ENCODE data around the gene C4orf50.
A peak's percentile ranks its signal among the peaks of the same experiment; 100 is the strongest.

The C4orf50 gene

GRCh38 chr4:6018331-6018730 lies at the start of gene C4orf50:
C4orf50 (minus strand) TSS chr4:6018431.
- Mint-ChIP-seq H3K27me3 (peaks cover 5% of the 10 kb centered on the region), H3K36me3 (no peaks in the 10 kb centered on the region), H3K4me1 (no peaks in the 10 kb centered on the region), H3K9me3 (no peaks in the 10 kb centered on the region), H3K4me3 (no peak within 1 kb of the TSS), H3K27ac (no peak within 1 kb of the TSS)

DNA sequence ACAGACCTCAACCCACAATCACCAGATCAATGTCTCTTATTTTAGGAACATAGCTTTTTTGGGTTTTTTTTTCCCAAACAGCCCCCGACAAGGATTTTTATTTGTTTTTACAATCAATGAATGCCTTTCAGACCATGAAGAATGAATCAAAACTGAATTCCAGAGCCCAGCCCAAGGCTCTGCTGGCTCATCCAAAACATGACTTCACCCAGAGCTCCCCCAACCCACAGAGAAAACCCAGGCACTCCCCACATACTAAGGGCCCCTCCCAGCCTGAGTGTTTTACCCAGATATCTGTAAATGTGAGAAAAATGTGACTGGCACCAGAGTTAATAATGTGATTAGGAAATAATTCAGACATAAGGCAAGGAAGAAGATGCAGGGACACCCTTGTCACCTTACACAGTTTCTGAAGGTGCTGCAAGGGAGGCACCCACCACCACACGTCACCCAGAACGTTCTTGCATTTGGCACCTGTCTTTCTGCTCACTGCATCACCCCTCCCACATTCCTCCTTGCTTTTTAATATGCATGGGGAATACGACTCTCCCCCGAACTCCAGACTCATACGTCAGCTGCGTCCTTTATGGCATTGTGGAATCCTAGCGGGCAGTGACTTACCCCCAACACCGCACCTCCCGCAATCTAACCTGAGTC lies 47.8 kb upstream of the C4orf50 start:
- Mint-ChIP-seq H3K27me3 (no peaks in the 10 kb centered on the region), H3K4me3 (no peak overlapping the region), H3K9me3 (no peaks in the 10 kb centered on the region), H3K36me3 (no peaks in the 10 kb centered on the region), H3K27ac (no peak overlapping the region), H3K4me1 (no peaks in the 10 kb centered on the region)

- no peaks in the 10 kb centered on the region for H3K27me3 Mint-ChIP-seq
- H3K4me3 Mint-ChIP-seq = no peak overlapping the region
- H3K27ac Mint-ChIP-seq = no peak overlapping the region
- no peaks in the 10 kb centered on the region for H3K36me3 Mint-ChIP-seq
- no peaks in the 10 kb centered on the region for H3K4me1 Mint-ChIP-seq
- no peaks in the 10 kb centered on the region for H3K9me3 Mint-ChIP-seq
Measured at GRCh38 chr4:6065166-6065565, 46.9 kb upstream of the C4orf50 start.

- Mint-ChIP-seq H3K27ac (no peak overlapping the region), H3K4me1 (no peaks in the 10 kb centered on the region), H3K9me3 (no peaks in the 10 kb centered on the region), H3K36me3 (no peaks in the 10 kb centered on the region), H3K4me3 (no peak overlapping the region), H3K27me3 (no peaks in the 10 kb centered on the region)
Measured at GRCh38 chr4:6064383-6064782, 46.2 kb upstream of the C4orf50 start.

GRCh38 chr4:6063684-6064083 lies 45.5 kb upstream of the C4orf50 start:
- H3K4me1 Mint-ChIP-seq = no peaks in the 10 kb centered on the region
- peak overlapping the region; percentile 19 for H3K27ac Mint-ChIP-seq
- no peaks in the 10 kb centered on the region for H3K36me3 Mint-ChIP-seq
- no peaks in the 10 kb centered on the region for H3K27me3 Mint-ChIP-seq
- H3K4me3 Mint-ChIP-seq = no peak overlapping the region
- no peaks in the 10 kb centered on the region for H3K9me3 Mint-ChIP-seq

DNA sequence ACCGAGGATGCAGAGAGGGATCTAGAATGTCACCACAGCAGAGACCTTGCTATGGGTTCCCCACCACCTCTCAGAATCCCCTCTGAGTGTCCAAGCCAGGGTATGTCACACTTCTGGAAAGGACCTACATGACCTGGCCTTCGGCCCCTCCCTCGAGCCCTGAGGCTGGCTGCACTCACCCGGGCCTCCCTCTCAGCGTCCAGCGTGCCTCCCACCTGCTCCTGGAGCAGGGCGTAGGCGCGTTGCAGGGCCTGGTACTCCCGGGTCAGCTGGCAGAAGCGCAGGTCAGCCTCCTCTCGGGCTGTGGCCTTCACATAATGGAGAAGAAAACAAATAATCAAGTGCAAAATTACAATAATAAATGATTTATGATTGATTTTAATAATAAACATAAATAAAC lies 43.9 kb upstream of the C4orf50 start:
- no peak overlapping the region for H3K4me3 Mint-ChIP-seq
- peaks cover 2% of the 10 kb centered on the region for H3K36me3 Mint-ChIP-seq
- H3K9me3 Mint-ChIP-seq = no peaks in the 10 kb centered on the region
- no peaks in the 10 kb centered on the region for H3K27me3 Mint-ChIP-seq
- H3K27ac Mint-ChIP-seq = no peak overlapping the region
- no peaks in the 10 kb centered on the region for H3K4me1 Mint-ChIP-seq

DNA sequence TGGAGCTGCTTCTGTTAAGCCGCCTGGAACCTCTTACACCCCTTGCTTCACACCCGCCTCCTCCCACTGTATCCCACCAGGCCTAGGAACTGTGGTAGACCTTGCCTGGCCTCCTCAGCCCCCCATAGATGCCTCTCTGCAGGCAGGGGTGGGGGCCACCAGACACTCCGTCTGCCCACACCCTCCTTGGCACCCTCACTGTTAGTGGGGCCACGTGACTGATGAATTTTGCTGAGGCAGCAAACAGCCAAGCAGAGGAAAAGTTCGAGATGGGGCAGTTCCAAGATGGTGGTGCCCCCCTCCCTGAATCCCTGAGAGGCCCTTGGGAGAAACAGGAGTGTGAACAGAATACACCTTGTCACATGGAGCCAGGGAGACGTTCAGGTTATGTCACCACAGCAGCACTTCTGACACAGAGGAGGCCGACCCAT lies 41.2 kb upstream of the C4orf50 start:
- Mint-ChIP-seq H3K9me3 (no peaks in the 10 kb centered on the region), H3K27ac (no peak overlapping the region), H3K4me1 (no peaks in the 10 kb centered on the region), H3K27me3 (no peaks in the 10 kb centered on the region), H3K4me3 (no peak overlapping the region), H3K36me3 (peaks cover 3% of the 10 kb centered on the region)

DNA sequence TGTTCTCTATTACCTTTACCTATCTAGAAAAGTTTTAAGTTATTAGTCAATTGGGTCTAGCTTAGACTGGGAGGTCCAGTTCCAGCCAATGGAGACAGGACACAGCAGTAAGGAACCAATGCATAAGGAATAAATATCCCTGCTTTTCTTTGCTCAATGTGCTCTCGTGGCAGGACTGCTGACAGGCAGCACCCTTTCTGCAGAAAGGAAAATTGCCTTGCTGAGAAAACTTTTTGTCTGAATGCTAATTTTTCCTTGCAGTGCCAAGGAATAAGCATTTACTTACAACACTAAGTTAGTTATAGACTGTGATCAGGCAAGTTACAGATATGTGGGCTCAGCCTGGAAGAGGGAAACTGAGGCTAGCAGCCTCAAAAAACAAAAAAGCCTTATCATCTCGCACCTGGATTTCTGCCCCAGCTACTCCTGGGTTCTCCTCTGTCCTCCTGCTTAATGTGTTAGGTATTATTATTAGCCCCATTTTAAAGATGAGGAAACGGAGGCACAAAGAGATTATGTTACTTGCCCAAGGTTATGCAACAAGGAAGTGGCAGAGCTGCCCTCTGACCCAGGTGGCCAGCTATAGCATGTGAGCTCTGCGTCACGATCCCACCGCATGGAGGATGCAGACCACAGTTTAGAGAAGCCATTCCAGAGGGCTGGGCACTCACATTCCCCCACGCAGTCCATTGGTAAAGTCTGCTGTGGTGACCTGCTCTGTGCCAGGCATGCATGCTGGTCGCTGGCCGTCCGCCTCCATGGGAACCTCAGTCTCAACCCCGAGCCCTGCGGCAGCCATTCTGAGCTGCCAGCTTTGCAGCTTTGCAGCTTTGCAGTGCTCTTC lies 40.5 kb upstream of the C4orf50 start:
- Mint-ChIP-seq H3K36me3 (peaks cover 3% of the 10 kb centered on the region), H3K27ac (no peak overlapping the region), H3K4me1 (no peaks in the 10 kb centered on the region), H3K9me3 (no peaks in the 10 kb centered on the region), H3K4me3 (no peak overlapping the region), H3K27me3 (no peaks in the 10 kb centered on the region)

DNA sequence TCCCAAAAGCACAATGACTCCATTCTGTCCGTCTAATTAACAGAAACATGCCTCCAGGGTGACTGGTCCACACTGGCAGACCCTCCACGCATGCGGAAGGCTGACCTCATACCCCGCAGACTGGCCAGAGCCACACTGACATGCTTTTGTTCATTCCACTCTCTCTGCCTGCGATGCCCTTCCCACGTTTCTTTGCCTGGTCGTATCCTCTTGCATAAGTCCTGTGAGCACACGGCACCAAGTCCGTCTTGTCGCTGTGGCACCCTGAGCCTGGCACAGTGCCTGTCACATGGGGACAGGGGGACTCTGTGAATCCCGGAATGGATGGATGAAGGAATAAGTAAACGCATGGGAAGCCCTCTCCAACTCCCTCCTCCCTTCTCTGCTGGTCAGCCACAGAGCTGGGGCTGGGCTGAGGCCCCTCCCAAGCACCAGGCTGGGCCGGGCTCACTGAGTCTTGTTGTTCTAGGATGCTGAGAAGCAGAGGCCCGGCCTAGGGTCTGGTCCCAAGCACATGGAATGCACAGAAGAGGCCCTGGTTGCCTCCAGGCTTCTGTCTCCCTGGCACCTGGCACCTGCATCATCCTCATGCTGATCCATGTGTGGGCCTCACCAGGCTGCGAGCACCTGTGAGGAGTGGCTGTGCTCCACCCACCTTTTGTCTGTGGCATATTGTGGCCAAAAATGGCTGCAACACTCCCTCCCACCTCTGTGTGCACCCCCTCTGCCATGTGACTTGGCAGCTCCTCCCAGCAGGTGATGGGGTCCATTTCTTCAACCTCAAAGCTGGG lies 38.9 kb upstream of the C4orf50 start:
- H3K36me3 Mint-ChIP-seq = peaks cover 3% of the 10 kb centered on the region
- no peak overlapping the region for H3K4me3 Mint-ChIP-seq
- H3K27me3 Mint-ChIP-seq = no peaks in the 10 kb centered on the region
- no peaks in the 10 kb centered on the region for H3K9me3 Mint-ChIP-seq
- no peak overlapping the region for H3K27ac Mint-ChIP-seq
- no peaks in the 10 kb centered on the region for H3K4me1 Mint-ChIP-seq

- no peak overlapping the region for H3K27ac Mint-ChIP-seq
- H3K4me1 Mint-ChIP-seq = no peaks in the 10 kb centered on the region
- no peaks in the 10 kb centered on the region for H3K9me3 Mint-ChIP-seq
- H3K27me3 Mint-ChIP-seq = no peaks in the 10 kb centered on the region
- peaks cover 3% of the 10 kb centered on the region for H3K36me3 Mint-ChIP-seq
- no peak overlapping the region for H3K4me3 Mint-ChIP-seq
Measured at GRCh38 chr4:6055436-6055835, 37.2 kb upstream of the C4orf50 start.

DNA sequence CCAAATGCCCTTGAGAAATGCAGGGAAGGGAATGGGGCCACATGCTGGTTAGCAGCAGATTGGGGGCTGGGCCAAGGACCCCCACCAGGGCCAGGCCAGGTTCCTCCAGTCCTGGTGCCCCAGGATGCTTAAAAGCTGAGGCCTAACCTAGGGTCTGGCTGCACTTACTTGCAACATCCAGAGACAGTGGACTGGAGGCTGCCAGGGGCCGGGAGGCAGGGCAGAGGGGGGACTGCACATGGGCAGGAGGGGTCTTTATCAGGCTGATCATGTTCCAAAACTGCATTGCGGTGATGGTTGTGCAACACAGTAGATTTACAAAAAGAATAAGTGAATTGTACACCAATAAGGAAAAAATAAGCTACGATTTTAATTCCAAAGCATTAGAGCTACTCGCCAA lies 36.8 kb upstream of the C4orf50 start:
- Mint-ChIP-seq H3K9me3 (no peaks in the 10 kb centered on the region), H3K4me1 (no peaks in the 10 kb centered on the region), H3K27ac (no peak overlapping the region), H3K4me3 (no peak overlapping the region), H3K36me3 (peaks cover 3% of the 10 kb centered on the region), H3K27me3 (no peaks in the 10 kb centered on the region)

DNA sequence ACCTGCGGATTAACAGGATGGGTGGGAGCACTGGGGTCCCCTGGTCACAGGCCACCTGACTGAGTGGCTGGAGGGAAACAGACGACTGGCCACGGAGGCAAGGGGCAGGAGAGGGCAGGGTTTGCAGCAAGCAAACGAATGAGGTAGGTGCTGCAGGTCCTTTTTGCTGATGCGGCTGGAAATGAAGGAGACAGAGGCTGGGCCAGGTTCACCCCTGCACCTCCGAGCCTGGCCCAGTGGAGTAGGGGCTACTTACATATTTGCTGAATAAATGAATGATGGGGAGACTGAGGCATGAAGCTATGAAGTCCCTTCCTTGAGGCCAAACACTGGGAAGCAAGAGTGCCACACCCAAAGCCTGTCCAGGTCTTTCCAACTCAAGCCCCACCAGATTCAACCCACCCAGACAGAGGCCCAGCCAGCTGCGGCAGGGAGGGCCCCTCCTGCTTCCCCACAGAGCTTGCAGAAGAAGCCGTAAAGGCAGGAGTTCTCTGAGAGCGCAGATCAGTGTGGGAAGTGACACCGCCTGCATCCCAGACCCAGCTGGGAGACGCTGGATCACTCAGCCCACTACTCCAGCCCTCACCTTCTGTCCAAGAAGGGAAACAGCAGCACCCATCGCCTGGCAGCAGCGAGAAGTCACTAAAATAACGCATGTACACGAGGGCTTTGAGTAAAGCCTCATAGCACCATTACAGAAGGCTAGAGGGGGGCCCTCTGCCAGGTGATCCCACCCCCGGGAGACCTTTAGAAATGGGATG lies 36.1 kb upstream of the C4orf50 start:
- Mint-ChIP-seq H3K4me1 (no peaks in the 10 kb centered on the region), H3K4me3 (no peak overlapping the region), H3K36me3 (peaks cover 3% of the 10 kb centered on the region), H3K9me3 (no peaks in the 10 kb centered on the region), H3K27ac (no peak overlapping the region), H3K27me3 (no peaks in the 10 kb centered on the region)

GRCh38 chr4:6052679-6053078 lies 34.4 kb upstream of the C4orf50 start:
- H3K27me3 Mint-ChIP-seq = no peaks in the 10 kb centered on the region
- H3K9me3 Mint-ChIP-seq = no peaks in the 10 kb centered on the region
- H3K27ac Mint-ChIP-seq = no peak overlapping the region
- H3K4me3 Mint-ChIP-seq = no peak overlapping the region
- peaks cover 2% of the 10 kb centered on the region for H3K36me3 Mint-ChIP-seq
- no peaks in the 10 kb centered on the region for H3K4me1 Mint-ChIP-seq

DNA sequence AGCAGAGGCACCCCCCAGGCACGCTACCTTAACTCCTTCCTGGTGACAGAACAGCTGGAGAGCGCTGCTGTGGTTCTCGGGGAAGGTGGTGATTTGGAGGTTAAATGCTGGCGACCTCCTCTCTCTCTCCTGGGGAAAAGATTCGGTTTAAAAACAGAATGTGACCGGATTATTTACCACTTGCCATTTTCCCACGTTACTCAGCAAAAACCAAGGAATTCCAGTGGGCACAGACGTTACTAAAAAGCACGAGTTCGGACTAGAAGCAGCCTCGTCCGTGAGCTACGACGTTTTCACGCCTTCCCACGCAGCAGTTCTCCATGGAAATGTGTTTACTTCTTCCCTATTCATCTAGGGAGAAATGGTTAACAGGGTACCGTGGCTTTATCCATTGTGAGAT lies 32.3 kb upstream of the C4orf50 start:
- H3K27ac Mint-ChIP-seq = no peak overlapping the region
- no peaks in the 10 kb centered on the region for H3K27me3 Mint-ChIP-seq
- no peaks in the 10 kb centered on the region for H3K36me3 Mint-ChIP-seq
- no peaks in the 10 kb centered on the region for H3K4me1 Mint-ChIP-seq
- H3K4me3 Mint-ChIP-seq = no peak overlapping the region
- H3K9me3 Mint-ChIP-seq = no peaks in the 10 kb centered on the region

DNA sequence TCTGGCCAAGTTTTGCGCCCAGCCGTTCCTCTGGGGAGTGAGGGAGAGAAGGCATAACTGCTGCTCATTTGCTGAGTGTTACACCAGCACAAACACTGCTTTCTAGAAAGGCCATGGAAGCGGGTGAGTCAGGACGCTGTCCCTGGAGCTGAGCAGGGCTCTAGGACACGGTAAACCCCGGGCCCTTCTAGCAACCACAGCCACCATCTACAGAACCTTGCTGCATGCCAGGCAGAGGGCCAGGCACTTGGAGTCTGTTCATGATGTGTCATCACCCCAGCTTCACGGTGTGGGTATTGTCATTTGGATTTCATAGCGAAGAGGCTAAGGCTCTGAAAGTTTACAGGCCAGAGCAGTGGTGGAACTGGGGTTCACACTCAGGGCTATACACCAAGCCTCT lies 31.8 kb upstream of the C4orf50 start:
- Mint-ChIP-seq H3K27me3 (no peaks in the 10 kb centered on the region), H3K9me3 (no peaks in the 10 kb centered on the region), H3K36me3 (no peaks in the 10 kb centered on the region), H3K4me1 (no peaks in the 10 kb centered on the region), H3K4me3 (no peak overlapping the region), H3K27ac (no peak overlapping the region)
